Vagina (tissue), 2 donors: Measurements from ENCODE around the gene SLC10A7.

Experiments
- CTCF ChIP-seq, 3 experiments: fragments of 450-650 bp in 2 of 3; fragments of 200-600 bp in 1 of 3; sonication (generic) in 1 of 3; IDR thresholded peaks; one replicate each; pipeline ENCODE4 v1.5.1; 2017 to 2019; ENCODE audit warnings: antibody characterized with exemption in 3 of 3, mild to moderate bottlenecking in 2 of 3, moderate library complexity in 2 of 3
- POLR2A ChIP-seq, 2 donors: fragments of 450-650 bp; IDR thresholded peaks; one replicate each; pipeline ENCODE4 v1.6.1; 2017; ENCODE audit warnings: antibody characterized with exemption in 2 of 2, mild to moderate bottlenecking in 2 of 2, moderate library complexity in 2 of 2
- POLR2AphosphoS5 ChIP-seq, 2 donors: sonication (generic); formaldehyde crosslinking; IDR thresholded peaks; one replicate each; pipeline ENCODE4 v1.9.0; 2017; ENCODE audit warnings: antibody characterized with exemption in 2 of 2, mild to moderate bottlenecking in 2 of 2, low read depth in 1 of 2; ENCODE audit not compliant: insufficient read depth in 1 of 2

- TF ChIP-seq POLR2A (IDR thresholded peaks at IDR 0.05) (no peak), POLR2AphosphoS5 (IDR thresholded peaks at IDR 0.05; ENCODE audit: insufficient read depth in 1 of 2, low read depth in 1 of 2) (no peak), CTCF (IDR thresholded peaks at IDR 0.05) (no peak)
Observed at GRCh38 chr4:146327859-146328650, 193.7 kb downstream of the SLC10A7 start.
